ENCODE measurements around the gene FAM131C.

FAM131C gene

DNA sequence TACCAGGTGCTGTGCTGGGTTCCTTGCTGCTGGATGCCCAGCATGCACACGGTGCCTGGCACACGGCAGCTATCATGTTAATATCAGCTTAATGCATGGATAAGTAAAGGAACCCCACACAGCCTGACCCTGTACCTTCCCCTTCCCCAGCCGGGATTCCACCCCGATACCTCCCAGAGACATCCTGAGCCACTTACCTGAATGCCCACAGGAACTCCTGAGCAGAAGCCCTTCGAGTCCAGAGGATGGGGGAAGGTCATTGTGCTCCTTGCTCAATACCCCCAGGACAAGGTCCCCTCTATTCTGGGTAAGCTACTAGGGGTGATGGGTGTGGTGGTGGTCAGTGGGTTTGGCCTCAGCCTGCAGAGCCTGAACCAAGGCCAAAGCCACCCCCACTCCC lies 1.4 kb downstream of the FAM131C start:
- Histone ChIP-seq H3K9me3 (no peaks in the 10 kb centered on the region), H3K4me1 (peaks cover 5% of the 10 kb centered on the region), H3K4me3 (ENCODE audit: low read depth, low read length) (no peak overlapping the region), H3K27me3 (no peaks in the 10 kb centered on the region), H3K36me3 (no peaks in the 10 kb centered on the region)
- no peak for TF ChIP-seq CTCF (IDR thresholded peaks at IDR 0.05; ENCODE audit: low read depth, low read length)
- no peak for DNase-seq

DNA sequence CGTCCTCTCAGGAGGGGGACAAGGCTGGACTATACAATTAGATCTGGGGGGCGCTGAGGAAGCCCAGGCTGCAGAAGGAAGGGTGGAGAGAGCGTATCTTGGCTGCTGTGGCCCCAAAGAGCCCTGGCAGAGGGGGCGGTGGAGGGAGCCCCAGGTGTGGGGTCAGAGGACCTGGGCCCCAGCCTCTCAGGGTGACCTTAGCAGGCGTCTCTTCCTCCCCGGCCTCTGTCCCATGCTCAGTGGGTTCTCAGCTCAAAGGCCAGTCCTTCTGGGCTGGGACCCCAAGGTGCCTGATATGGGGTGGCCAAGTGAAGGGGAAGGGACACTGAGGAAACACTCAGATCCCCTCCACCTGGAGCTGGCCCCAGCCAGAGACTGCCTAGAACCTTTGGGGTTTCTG lies 1.8 kb downstream of the FAM131C start:
- H3K4me3 ChIP-seq (ENCODE audit: low read depth, low read length), result no peak overlapping the region
- no peaks in the 10 kb centered on the region for H3K9me3 ChIP-seq
- H3K27me3 ChIP-seq, result no peaks in the 10 kb centered on the region
- peaks cover 3% of the 10 kb centered on the region for H3K4me1 ChIP-seq
- no peak for DNase-seq
- no peak for TF ChIP-seq CTCF (IDR thresholded peaks at IDR 0.05; ENCODE audit: low read depth, low read length)
- H3K36me3 ChIP-seq, result no peaks in the 10 kb centered on the region

- Histone ChIP-seq H3K4me3 (ENCODE audit: low read depth, low read length) (no peak overlapping the region), H3K4me1 (no peaks in the 10 kb centered on the region), H3K27me3 (no peaks in the 10 kb centered on the region), H3K36me3 (no peaks in the 10 kb centered on the region), H3K9me3 (no peaks in the 10 kb centered on the region)
- no peak for DNase-seq
- TF ChIP-seq CTCF (IDR thresholded peaks at IDR 0.05; ENCODE audit: low read depth, low read length), result no peak
Measured at GRCh38 chr1:16070640-16071355, 2.7 kb downstream of the FAM131C start.

- no peaks in the 10 kb centered on the region for H3K27me3 ChIP-seq
- no peaks in the 10 kb centered on the region for H3K9me3 ChIP-seq
- DNase-seq, result no peak
- no peak overlapping the region for H3K4me3 ChIP-seq (ENCODE audit: low read depth, low read length)
- H3K4me1 ChIP-seq, result no peaks in the 10 kb centered on the region
- H3K36me3 ChIP-seq, result no peaks in the 10 kb centered on the region
- TF ChIP-seq CTCF (IDR thresholded peaks at IDR 0.05; ENCODE audit: low read depth, low read length), result no peak
Measured at GRCh38 chr1:16068356-16069270, 4.8 kb downstream of the FAM131C start.

DNA sequence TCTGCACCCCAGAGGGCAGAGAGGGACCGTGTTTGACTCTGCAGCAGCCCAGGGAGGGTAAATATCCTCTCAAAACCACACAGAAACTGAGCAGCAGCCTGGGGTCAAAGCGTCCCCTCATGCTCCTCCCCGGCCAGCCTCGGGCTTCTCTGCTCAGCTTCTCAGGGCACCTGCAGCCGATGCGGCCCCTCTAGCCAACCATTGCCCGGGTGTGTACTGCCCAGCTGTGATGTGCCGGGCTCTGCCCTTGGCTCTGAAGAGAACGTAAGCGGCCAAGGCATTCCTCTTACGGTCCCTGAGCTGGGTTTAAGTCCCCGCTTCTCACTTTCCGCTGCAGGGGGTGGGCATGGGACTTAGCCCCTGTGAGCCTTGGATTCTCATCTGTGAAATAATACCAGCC lies 5.5 kb downstream of the FAM131C start:
- no peak for DNase-seq
- Histone ChIP-seq H3K27me3 (no peaks in the 10 kb centered on the region), H3K4me3 (ENCODE audit: low read depth, low read length) (no peak overlapping the region), H3K4me1 (no peaks in the 10 kb centered on the region), H3K9me3 (no peaks in the 10 kb centered on the region), H3K36me3 (no peaks in the 10 kb centered on the region)
- TF ChIP-seq CTCF (IDR thresholded peaks at IDR 0.05; ENCODE audit: low read depth, low read length), result no peak
